ENCODE data around the gene EFCAB5. TPM values are rescaled to one million over a fixed set of nuclear protein-coding genes. Genes with fewer than 3 reads are reported as not detected.
"Not testable (repeated sequence)": the region's sequence is repeated elsewhere in the genome, so short reads cannot be mapped to it uniquely, and the experiment has no call there.

Gene EFCAB5
- polyA plus RNA-seq, 1 donor (not counting 4 experiments of a cell fraction or from before 2014, with no cell fraction given), result 0.17 TPM

GRCh38 chr17:29954405-29954804 lies 13.0 kb downstream of the EFCAB5 start:
- TF ChIP-seq CTCF (optimal IDR thresholded peaks at IDR 0.05 in 1 of 3, IDR thresholded peaks at IDR 0.05 in 1 of 3, conservative IDR thresholded peaks at IDR 0.05 in 1 of 3; ENCODE audit: extremely low read depth in 1 of 3, insufficient read depth in 2 of 3, low read length in 3 of 3) (peak in 1 of 3 experiments; percentile 20), EZH2 (IDR thresholded peaks at IDR 0.05; ENCODE audit: low read length) (no peak)
- DNase-seq (ENCODE audit: low read depth, low spot score) (no peak), FAIRE-seq (no peak)
- Histone ChIP-seq H3K4me2 (ENCODE audit: control insufficient read depth, extremely low read depth, insufficient read depth, low read depth, low read length) (no peak overlapping the region), H3K27ac (ENCODE audit: control insufficient read depth, insufficient read depth, low read length) (no peak overlapping the region), H3K27me3 (ENCODE audit: control insufficient read depth, extremely low read depth, insufficient read depth, low read length) (no peaks in the 10 kb centered on the region), H3K79me2 (ENCODE audit: control insufficient read depth, insufficient read depth, low read length) (no peaks in the 10 kb centered on the region), H3K9me3 (ENCODE audit: control insufficient read depth, low read depth, low read length) (no peaks in the 10 kb centered on the region), H2AFZ (ENCODE audit: control insufficient read depth, low read length) (no peak overlapping the region), H3K9me1 (ENCODE audit: control insufficient read depth, extremely low read depth, insufficient read depth, low read length) (no peaks in the 10 kb centered on the region), H3K9ac (ENCODE audit: control insufficient read depth, extremely low read depth, insufficient read depth, low read length) (no peak overlapping the region), H3K4me3 (ENCODE audit: control insufficient read depth in 2 of 3, extremely low read depth in 1 of 3, insufficient read depth in 2 of 3, low read depth in 1 of 3, low read length in 3 of 3) (no peak overlapping the region), H4K20me1 (ENCODE audit: control insufficient read depth, extremely low read depth, insufficient read depth, low read length) (no peaks in the 10 kb centered on the region), H3K36me3 (ENCODE audit: control insufficient read depth in 2 of 2, extremely low read depth in 1 of 2, insufficient read depth in 2 of 2, low read length in 2 of 2) (no peaks in the 10 kb centered on the region), H3K4me1 (ENCODE audit: control insufficient read depth, extremely low read depth, insufficient read depth, low read length) (peaks cover 7% of the 10 kb centered on the region)
- dilution Hi-C loops (cut with MboI; ENCODE audit: extremely low pct_ligation_motif_present, low sequenced_read_pairs), result no loop called here

GRCh38 chr17:29956225-29956624 lies 14.8 kb downstream of the EFCAB5 start:
- FAIRE-seq (no peak), DNase-seq (ENCODE audit: low read depth, low spot score) (no peak)
- Histone ChIP-seq H3K4me3 (ENCODE audit: control insufficient read depth in 2 of 3, extremely low read depth in 1 of 3, insufficient read depth in 2 of 3, low read depth in 1 of 3, low read length in 3 of 3) (no peak overlapping the region), H3K9me1 (ENCODE audit: control insufficient read depth, extremely low read depth, insufficient read depth, low read length) (no peaks in the 10 kb centered on the region), H3K9me3 (ENCODE audit: control insufficient read depth, low read depth, low read length) (no peaks in the 10 kb centered on the region), H3K4me1 (ENCODE audit: control insufficient read depth, extremely low read depth, insufficient read depth, low read length) (peaks cover 12% of the 10 kb centered on the region), H3K79me2 (ENCODE audit: control insufficient read depth, insufficient read depth, low read length) (no peaks in the 10 kb centered on the region), H2AFZ (ENCODE audit: control insufficient read depth, low read length) (no peak overlapping the region), H3K27ac (ENCODE audit: control insufficient read depth, insufficient read depth, low read length) (no peak overlapping the region), H3K9ac (ENCODE audit: control insufficient read depth, extremely low read depth, insufficient read depth, low read length) (no peak overlapping the region), H3K4me2 (ENCODE audit: control insufficient read depth, extremely low read depth, insufficient read depth, low read depth, low read length) (no peak overlapping the region), H4K20me1 (ENCODE audit: control insufficient read depth, extremely low read depth, insufficient read depth, low read length) (no peaks in the 10 kb centered on the region), H3K36me3 (ENCODE audit: control insufficient read depth in 2 of 2, extremely low read depth in 1 of 2, insufficient read depth in 2 of 2, low read length in 2 of 2) (no peaks in the 10 kb centered on the region), H3K27me3 (ENCODE audit: control insufficient read depth, extremely low read depth, insufficient read depth, low read length) (no peaks in the 10 kb centered on the region)
- dilution Hi-C loops (cut with MboI; ENCODE audit: extremely low pct_ligation_motif_present, low sequenced_read_pairs), result no loop called here
- TF ChIP-seq CTCF (optimal IDR thresholded peaks at IDR 0.05 in 1 of 3, IDR thresholded peaks at IDR 0.05 in 1 of 3, conservative IDR thresholded peaks at IDR 0.05 in 1 of 3; ENCODE audit: extremely low read depth in 1 of 3, insufficient read depth in 2 of 3, low read length in 3 of 3), result no peak
- no peak for TF ChIP-seq EZH2 (IDR thresholded peaks at IDR 0.05; ENCODE audit: low read length)

- H3K36me3 ChIP-seq (ENCODE audit: control insufficient read depth in 2 of 2, extremely low read depth in 1 of 2, insufficient read depth in 2 of 2, low read length in 2 of 2); H3K27ac ChIP-seq (ENCODE audit: control insufficient read depth, insufficient read depth, low read length); H2AFZ ChIP-seq (ENCODE audit: control insufficient read depth, low read length); H3K79me2 ChIP-seq (ENCODE audit: control insufficient read depth, insufficient read depth, low read length); FAIRE-seq; H3K9ac ChIP-seq (ENCODE audit: control insufficient read depth, extremely low read depth, insufficient read depth, low read length); H3K4me3 ChIP-seq (ENCODE audit: control insufficient read depth in 2 of 3, extremely low read depth in 1 of 3, insufficient read depth in 2 of 3, low read depth in 1 of 3, low read length in 3 of 3); H4K20me1 ChIP-seq (ENCODE audit: control insufficient read depth, extremely low read depth, insufficient read depth, low read length); H3K9me3 ChIP-seq (ENCODE audit: control insufficient read depth, low read depth, low read length); DNase-seq (ENCODE audit: low read depth, low spot score); H3K4me2 ChIP-seq (ENCODE audit: control insufficient read depth, extremely low read depth, insufficient read depth, low read depth, low read length); H3K27me3 ChIP-seq (ENCODE audit: control insufficient read depth, extremely low read depth, insufficient read depth, low read length); dilution Hi-C loops (cut with MboI; ENCODE audit: extremely low pct_ligation_motif_present, low sequenced_read_pairs); H3K9me1 ChIP-seq (ENCODE audit: control insufficient read depth, extremely low read depth, insufficient read depth, low read length): not testable (repeated sequence)
- H3K4me1 ChIP-seq (ENCODE audit: control insufficient read depth, extremely low read depth, insufficient read depth, low read length), result peaks cover 12% of the 10 kb centered on the region
Observed at GRCh38 chr17:29957488-29957887, 16.1 kb downstream of the EFCAB5 start.

Measured in keratinocyte (primary cell).